Activated naive CD4-positive, alpha-beta T cell treated with anti-CD3 and anti-CD28 coated beads for 36 hours (primary cell): Measurements from ENCODE around the gene NPY4R2. TPM values are rescaled to one million over a fixed set of nuclear protein-coding genes. Genes with fewer than 3 reads are reported as not detected.
"Not testable (repeated sequence)": the region's sequence is repeated elsewhere in the genome, so short reads cannot be mapped to it uniquely, and the experiment has no call there.

Experiments
- CTCF ChIA-PET: fragments of 350-600 bp; sonication (Branson Sonifier 250); formaldehyde crosslinking; loops from one replicate; lab custom pipeline; 2021; ENCODE audit warnings: antibody characterized with exemption; lab: Charles Lee
- DNase-seq: peaks from one replicate; pipeline ENCODE4 v3.0.0-alpha.2; 2020
- H3K27ac Mint-ChIP-seq: one replicate; pipeline ENCODE4 v1.8.0; 2021; ENCODE audit warnings: mild to moderate bottlenecking, mixed read lengths
- H3K27me3 Mint-ChIP-seq: one replicate; pipeline ENCODE4 v1.8.0; 2021; ENCODE audit warnings: low read depth, mixed read lengths
- H3K36me3 Mint-ChIP-seq: one replicate; pipeline ENCODE4 v1.8.0; 2021; ENCODE audit warnings: low read depth, mixed read lengths
- H3K4me1 Mint-ChIP-seq: one replicate; pipeline ENCODE4 v1.8.0; 2021; ENCODE audit warnings: low read depth, mixed read lengths
- H3K4me3 Mint-ChIP-seq: one replicate; pipeline ENCODE4 v1.8.0; 2021; ENCODE audit warnings: mild to moderate bottlenecking, moderate library complexity, mixed read lengths
- H3K9me3 Mint-ChIP-seq: one replicate; pipeline ENCODE4 v1.8.0; 2021; ENCODE audit warnings: mixed read lengths
- intact Hi-C: fragments of 100-400 bp; cut with micrococcal nuclease; formaldehyde crosslinking; loops from one replicate; pipeline ENCODE4 v1.15.1; 2023
- total RNA-seq, 2 experiments: library from RNA; stranded (reverse); gene quantifications; one replicate each; pipeline ENCODE4 v1.2.3, GENCODE V29; 2021

NPY4R2 gene
- total RNA-seq, 2 experiments from 2014 or later, result not detected

DNA sequence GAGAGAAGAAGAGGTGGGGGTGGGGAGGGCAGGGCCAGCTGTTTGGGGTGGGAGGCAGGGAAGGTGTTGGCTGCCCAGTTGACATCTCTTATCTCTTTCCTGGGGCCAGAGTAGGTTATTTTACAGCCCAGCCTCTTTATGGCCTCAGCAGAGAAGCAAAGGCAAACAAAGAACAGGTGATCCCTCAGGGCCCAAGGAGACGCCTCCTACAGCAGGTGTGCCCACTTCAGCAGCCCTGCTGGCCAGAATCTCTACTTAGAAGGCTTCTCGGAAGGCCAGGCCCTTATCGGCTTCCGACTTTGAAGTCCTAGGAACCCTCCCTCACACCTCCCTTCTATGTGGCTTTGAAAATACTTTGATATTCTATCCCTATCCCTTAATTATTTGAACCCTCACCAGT is 8.0 kb upstream of the NPY4R2 start:
- intact Hi-C loops, H3K4me1 Mint-ChIP-seq, H3K9me3 Mint-ChIP-seq, H3K4me3 Mint-ChIP-seq, H3K27me3 Mint-ChIP-seq, H3K36me3 Mint-ChIP-seq, CTCF ChIA-PET, DNase-seq, H3K27ac Mint-ChIP-seq: not testable (repeated sequence)

DNA sequence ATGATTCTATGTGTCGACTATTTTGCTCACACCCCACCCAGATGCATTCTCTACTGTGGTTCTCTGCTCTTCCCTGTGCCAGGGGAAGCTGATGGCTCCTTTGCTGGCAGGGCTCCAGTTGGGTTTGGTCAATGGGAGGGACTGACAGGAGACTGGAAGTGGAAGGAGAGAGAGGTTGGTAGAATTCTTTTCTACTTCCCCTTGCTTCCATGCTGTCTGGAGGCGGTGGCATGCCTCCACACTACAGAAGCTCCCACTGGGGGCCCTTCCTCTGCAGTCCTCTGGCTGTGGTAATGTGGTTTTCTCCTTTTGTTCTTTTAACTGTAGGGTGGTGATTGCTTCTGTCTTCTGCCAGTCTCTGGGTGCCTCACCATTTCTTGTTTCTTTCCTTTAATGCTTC is 4.4 kb upstream of the NPY4R2 start:
- H3K4me1 Mint-ChIP-seq, H3K27ac Mint-ChIP-seq, H3K9me3 Mint-ChIP-seq, H3K4me3 Mint-ChIP-seq, H3K36me3 Mint-ChIP-seq, intact Hi-C loops, DNase-seq, H3K27me3 Mint-ChIP-seq, CTCF ChIA-PET: not testable (repeated sequence)

GRCh38 chr10:47915849-47916548 is 2.5 kb upstream of the NPY4R2 start:
- H3K4me3 Mint-ChIP-seq, H3K4me1 Mint-ChIP-seq, H3K36me3 Mint-ChIP-seq, H3K27ac Mint-ChIP-seq, intact Hi-C loops, H3K9me3 Mint-ChIP-seq, CTCF ChIA-PET, H3K27me3 Mint-ChIP-seq, DNase-seq: not testable (repeated sequence)

- intact Hi-C loops, CTCF ChIA-PET, H3K36me3 Mint-ChIP-seq, H3K9me3 Mint-ChIP-seq, H3K27me3 Mint-ChIP-seq, H3K4me1 Mint-ChIP-seq, H3K4me3 Mint-ChIP-seq, H3K27ac Mint-ChIP-seq, DNase-seq: not testable (repeated sequence)
Measured at GRCh38 chr10:47920610-47921009, 2.1 kb downstream of the NPY4R2 start.

- H3K4me3 Mint-ChIP-seq, H3K36me3 Mint-ChIP-seq, intact Hi-C loops, H3K27ac Mint-ChIP-seq, CTCF ChIA-PET, DNase-seq, H3K4me1 Mint-ChIP-seq, H3K27me3 Mint-ChIP-seq, H3K9me3 Mint-ChIP-seq: not testable (repeated sequence)
Measured at GRCh38 chr10:47922503-47922902, 4.0 kb downstream of the NPY4R2 start.

GRCh38 chr10:47924628-47925027 is 6.2 kb downstream of the NPY4R2 start:
- H3K36me3 Mint-ChIP-seq, intact Hi-C loops, H3K9me3 Mint-ChIP-seq, DNase-seq, H3K27me3 Mint-ChIP-seq, H3K4me3 Mint-ChIP-seq, H3K4me1 Mint-ChIP-seq, CTCF ChIA-PET, H3K27ac Mint-ChIP-seq: not testable (repeated sequence)

DNA sequence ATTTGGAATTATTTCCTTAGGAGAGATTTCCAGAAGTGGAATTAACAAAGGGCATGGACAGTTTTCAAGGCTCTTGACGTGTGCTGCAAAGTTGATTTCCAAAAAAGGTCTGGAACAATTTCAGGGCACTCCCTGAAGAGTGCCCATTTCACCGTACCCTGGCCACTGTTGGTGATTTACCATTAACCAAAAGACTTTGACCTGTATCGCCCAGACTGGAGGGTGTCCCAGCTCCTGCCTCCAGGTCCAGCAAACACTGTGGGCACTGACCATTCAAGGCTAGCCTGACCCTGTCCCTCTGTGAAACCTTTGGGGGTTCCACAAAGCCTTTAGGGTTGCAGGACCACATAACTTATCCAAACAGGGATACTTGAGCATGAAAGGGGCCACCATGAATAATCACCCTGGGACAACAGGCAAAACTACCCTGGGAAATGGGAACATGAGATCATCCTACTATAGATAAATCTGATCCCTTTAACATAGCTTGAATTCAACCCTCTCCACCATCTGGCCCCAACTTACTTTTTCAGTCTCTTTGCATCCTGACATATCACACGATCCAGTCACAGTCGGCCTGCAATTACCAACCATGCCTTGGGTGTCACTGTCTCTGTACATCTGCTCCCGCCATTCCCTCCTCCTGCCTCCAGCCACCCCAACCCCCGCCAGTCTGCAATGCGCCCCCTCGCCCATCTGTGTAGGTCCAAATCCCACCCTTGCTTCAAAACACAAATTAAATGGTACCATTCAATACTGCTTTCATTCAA is 8.9 kb downstream of the NPY4R2 start:
- CTCF ChIA-PET, H3K4me1 Mint-ChIP-seq, H3K27ac Mint-ChIP-seq, H3K27me3 Mint-ChIP-seq, H3K36me3 Mint-ChIP-seq, H3K4me3 Mint-ChIP-seq, intact Hi-C loops, DNase-seq, H3K9me3 Mint-ChIP-seq: not testable (repeated sequence)

DNA sequence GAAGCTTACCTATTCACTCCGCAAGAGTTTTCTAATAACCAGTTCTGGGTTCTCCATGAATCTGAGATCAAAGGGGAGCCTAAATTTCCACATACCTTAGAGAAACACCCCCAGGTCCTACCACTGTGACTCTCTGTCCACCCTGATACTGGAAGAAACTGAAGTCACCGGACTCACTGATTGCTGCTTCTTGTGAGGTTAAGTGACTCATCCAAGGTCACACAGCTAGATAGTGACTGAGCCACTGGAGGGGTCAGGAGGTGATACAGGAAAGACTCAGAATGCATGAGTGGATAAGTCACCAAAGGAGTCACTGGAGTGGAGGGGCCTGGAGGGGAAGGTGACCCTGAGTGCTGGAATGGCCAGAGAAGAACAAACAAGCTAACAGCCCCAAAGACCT is 9.8 kb downstream of the NPY4R2 start:
- H3K27ac Mint-ChIP-seq, H3K4me3 Mint-ChIP-seq, intact Hi-C loops, DNase-seq, H3K36me3 Mint-ChIP-seq, CTCF ChIA-PET, H3K27me3 Mint-ChIP-seq, H3K9me3 Mint-ChIP-seq, H3K4me1 Mint-ChIP-seq: not testable (repeated sequence)

DNA sequence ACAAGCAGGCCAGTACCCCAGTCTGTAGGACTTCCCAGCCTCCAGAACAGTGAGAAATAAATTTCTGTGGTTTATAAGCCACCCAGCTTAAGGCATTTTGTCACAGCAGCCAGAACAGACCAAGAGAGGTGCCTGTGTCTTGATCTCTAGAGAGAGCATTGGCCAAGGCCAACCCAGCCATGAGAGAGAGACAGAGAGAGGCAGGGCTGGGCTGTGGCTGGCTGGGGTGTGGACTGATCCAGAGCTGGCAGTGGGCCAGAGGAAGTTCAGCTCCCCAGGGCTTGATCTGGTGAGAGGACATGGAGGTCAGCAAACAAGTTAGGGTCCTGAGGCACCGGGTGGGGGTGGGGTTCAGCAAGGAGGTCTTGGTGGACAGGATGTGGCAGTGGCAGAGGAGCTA is 14.4 kb downstream of the NPY4R2 start:
- CTCF ChIA-PET, intact Hi-C loops, H3K4me3 Mint-ChIP-seq, H3K9me3 Mint-ChIP-seq, H3K27me3 Mint-ChIP-seq, H3K36me3 Mint-ChIP-seq, H3K4me1 Mint-ChIP-seq, DNase-seq, H3K27ac Mint-ChIP-seq: not testable (repeated sequence)

GRCh38 chr10:47933462-47933861 is 15.0 kb downstream of the NPY4R2 start:
- CTCF ChIA-PET, H3K4me1 Mint-ChIP-seq, DNase-seq, H3K4me3 Mint-ChIP-seq, H3K27ac Mint-ChIP-seq, intact Hi-C loops, H3K27me3 Mint-ChIP-seq, H3K36me3 Mint-ChIP-seq, H3K9me3 Mint-ChIP-seq: not testable (repeated sequence)

- DNase-seq, intact Hi-C loops, H3K36me3 Mint-ChIP-seq, H3K27me3 Mint-ChIP-seq, H3K4me1 Mint-ChIP-seq, H3K4me3 Mint-ChIP-seq, CTCF ChIA-PET, H3K9me3 Mint-ChIP-seq, H3K27ac Mint-ChIP-seq: not testable (repeated sequence)
Measured at GRCh38 chr10:47936772-47937228, 18.3 kb downstream of the NPY4R2 start.

- H3K27ac Mint-ChIP-seq, H3K4me3 Mint-ChIP-seq: not testable (repeated sequence)
Measured at GRCh38 chr10:47937634-47938033, 19.2 kb downstream of the NPY4R2 start.

DNA sequence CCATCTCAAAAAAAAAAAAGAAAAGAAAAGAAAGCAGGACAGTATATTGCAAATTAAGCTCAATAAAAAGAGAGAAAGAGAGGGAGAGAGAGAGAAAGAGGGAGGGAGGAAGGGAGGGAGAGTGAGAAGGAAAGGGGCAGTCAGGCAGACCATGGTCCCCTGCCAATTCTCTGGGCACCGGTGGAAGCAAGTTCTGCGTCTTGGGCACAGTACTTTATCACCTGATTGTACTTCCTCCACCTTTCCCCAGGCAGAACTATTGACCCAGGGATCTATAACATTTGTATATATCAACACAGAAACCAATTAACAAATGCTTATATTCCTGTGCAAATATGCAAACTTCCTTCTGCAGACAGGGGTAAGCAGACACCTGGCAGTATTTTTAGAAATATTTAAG is 22.4 kb downstream of the NPY4R2 start:
- H3K4me3 Mint-ChIP-seq, H3K27ac Mint-ChIP-seq, intact Hi-C loops, DNase-seq, H3K27me3 Mint-ChIP-seq, H3K4me1 Mint-ChIP-seq, H3K9me3 Mint-ChIP-seq, H3K36me3 Mint-ChIP-seq: not testable (repeated sequence)
- CTCF ChIA-PET, result interaction anchor here (0.6 kb wide), 1 partner anchor 916 kb away, joined by 3 read pairs; no protein-coding TSS in a partner anchor

More at GRCh38 chr10:47937634-47938033, 19.2 kb downstream of the NPY4R2 start:
- H3K36me3 Mint-ChIP-seq, H3K27me3 Mint-ChIP-seq, H3K9me3 Mint-ChIP-seq, intact Hi-C loops, H3K4me1 Mint-ChIP-seq, CTCF ChIA-PET, DNase-seq: not testable (repeated sequence)
